ENCODE data around the gene FNDC3A. TPM values are rescaled to one million over a fixed set of nuclear protein-coding genes. Genes with fewer than 3 reads are reported as not detected.

The FNDC3A gene
- total RNA-seq, 4 donors from 2014 or later = 37.0 to 39.4 (median 38.6) TPM

GRCh38 chr13:49246850-49247642, 271.3 kb downstream of the FNDC3A start:
- TF ChIP-seq EP300 (IDR thresholded peaks at IDR 0.05) (no peak), POLR2AphosphoS5 (IDR thresholded peaks at IDR 0.05) (no peak), POLR2A (IDR thresholded peaks at IDR 0.05; ENCODE audit: low read depth) (no peak), CTCF (IDR thresholded peaks at IDR 0.05) (no peak)

GRCh38 chr13:49247643-49248621, 272.2 kb downstream of the FNDC3A start, which contains the start of gene CDADC1:
TSS of gene CDADC1 (plus strand) at chr13:49247925. CDS start at chr13:49248038, 113 bp downstream.
- 0% methylated on average over 30 of the region's 56 CpGs for WGBS
- intact Hi-C loops (cut with DNase I) = loop anchor here (10.0 kb wide), 1 partner anchor 273 kb away; the partner anchor contains the start of gene FNDC3A
- DNase-seq (ENCODE audit: extremely low spot score) = peak; percentile 99

More at GRCh38 chr13:49246850-49247642, 271.3 kb downstream of the FNDC3A start:
- Histone ChIP-seq H3K36me3 (peaks cover 0 to 5% (median 0%) of the 10 kb centered on the region in 4 donors), H3K9me3 (no peaks in the 10 kb centered on the region), H3K27ac (replicated peaks in 1 of 4) (peak overlapping the region; percentile 90 to 94 (median 91)), H3K27me3 (no peaks in the 10 kb centered on the region), H3K4me1 (peaks cover 18 to 38% (median 33%) of the 10 kb centered on the region in 4 donors), H3K4me3 (peak overlapping the region; percentile 75 to 81 (median 79))
- WGBS = 25% methylated on average over 4 of the region's 4 CpGs
- no peak for DNase-seq (ENCODE audit: extremely low spot score)
- intact Hi-C loops (cut with DNase I) = loop anchor here (10.0 kb wide), 1 partner anchor 272 kb away; the partner anchor contains the start of gene FNDC3A

GRCh38 chr13:49248622-49249002, 272.9 kb downstream of the FNDC3A start:
- no peak for DNase-seq (ENCODE audit: extremely low spot score)
- 9% methylated on average over 6 of the region's 6 CpGs for WGBS
- intact Hi-C loops (cut with DNase I) = loop anchor here (10.0 kb wide), 1 partner anchor 274 kb away; the partner anchor contains the start of gene FNDC3A
- Histone ChIP-seq H3K4me1 (peaks cover 18 to 42% (median 34%) of the 10 kb centered on the region in 4 donors), H3K9me3 (no peaks in the 10 kb centered on the region), H3K4me3 (peak overlapping the region; percentile 75 to 81 (median 79)), H3K27ac (replicated peaks in 1 of 4) (peak overlapping the region; percentile 90 to 94 (median 91)), H3K36me3 (peaks cover 0 to 5% (median 1%) of the 10 kb centered on the region in 4 donors), H3K27me3 (no peaks in the 10 kb centered on the region)
- no peak for TF ChIP-seq POLR2A (IDR thresholded peaks at IDR 0.05; ENCODE audit: low read depth)
- no peak for TF ChIP-seq EP300 (IDR thresholded peaks at IDR 0.05)
- no peak for TF ChIP-seq POLR2AphosphoS5 (IDR thresholded peaks at IDR 0.05)
- TF ChIP-seq CTCF (IDR thresholded peaks at IDR 0.05) = no peak

More at GRCh38 chr13:49247643-49248621, 272.2 kb downstream of the FNDC3A start, which contains the start of gene CDADC1:
- Histone ChIP-seq H3K9me3 (no peaks in the 10 kb centered on the region), H3K27ac (replicated peaks in 1 of 4) (peak within 1 kb of the TSS; percentile 90 to 94 (median 91)), H3K4me1 (peaks cover 18 to 42% (median 34%) of the 10 kb centered on the region in 4 donors), H3K36me3 (peaks cover 0 to 5% (median 0%) of the 10 kb centered on the region in 4 donors), H3K27me3 (no peaks in the 10 kb centered on the region), H3K4me3 (peak within 1 kb of the TSS; percentile 75 to 81 (median 79))
- TF ChIP-seq POLR2A (IDR thresholded peaks at IDR 0.05; ENCODE audit: low read depth) (peak; percentile 66), EP300 (IDR thresholded peaks at IDR 0.05) (no peak), POLR2AphosphoS5 (IDR thresholded peaks at IDR 0.05) (peak; percentile 98 to 99), CTCF (IDR thresholded peaks at IDR 0.05) (peak in 1 of 3 experiments; percentile 27)

- Histone ChIP-seq H3K27me3 (no peaks in the 10 kb centered on the region), H3K27ac (replicated peaks in 1 of 4) (no peak overlapping the region), H3K4me3 (no peak overlapping the region), H3K4me1 (peaks cover 18 to 42% (median 34%) of the 10 kb centered on the region in 4 donors), H3K36me3 (peaks cover 3 to 29% (median 8%) of the 10 kb centered on the region in 4 donors), H3K9me3 (no peaks in the 10 kb centered on the region)
- intact Hi-C loops (cut with DNase I) = no loop called here
- no peak for DNase-seq (ENCODE audit: extremely low spot score)
- TF ChIP-seq EP300 (IDR thresholded peaks at IDR 0.05) (no peak), CTCF (IDR thresholded peaks at IDR 0.05) (no peak), POLR2AphosphoS5 (IDR thresholded peaks at IDR 0.05) (no peak), POLR2A (IDR thresholded peaks at IDR 0.05; ENCODE audit: low read depth) (no peak)
- 83% methylated on average over 5 of the region's 5 CpGs for WGBS
Observed at GRCh38 chr13:49251326-49251725, 275.6 kb downstream of the FNDC3A start.

All from esophagus muscularis mucosa (tissue), 4 donors.